KBM-7 (cell line): ENCODE measurements around the gene FRMD1.

ENCODE experiments used
- DNase-seq: peaks from one replicate; pipeline ENCODE4 v3.0.0-alpha.2; 2015
- in situ Hi-C: fragments of 300-500 bp; cut with MboI; formaldehyde crosslinking; loops from 2 replicates; pipeline ENCODE4 v1.14.3; 2020; ENCODE audit warnings: low sequenced_read_pairs, low pct_unique_long_range_greater_than_20kb, mixed read lengths

Gene FRMD1

GRCh38 chr6:168078943-168079405, at the start of gene FRMD1:
Gene FRMD1 (minus strand): TSS chr6:168079212. CDS start chr6:168079094, 118 bp downstream.
- no peak for DNase-seq
- in situ Hi-C loops: no loop called here

GRCh38 chr6:168128006-168128630, 49.1 kb upstream of the FRMD1 start:
- no peak for DNase-seq
- in situ Hi-C loops: no loop called here

DNA sequence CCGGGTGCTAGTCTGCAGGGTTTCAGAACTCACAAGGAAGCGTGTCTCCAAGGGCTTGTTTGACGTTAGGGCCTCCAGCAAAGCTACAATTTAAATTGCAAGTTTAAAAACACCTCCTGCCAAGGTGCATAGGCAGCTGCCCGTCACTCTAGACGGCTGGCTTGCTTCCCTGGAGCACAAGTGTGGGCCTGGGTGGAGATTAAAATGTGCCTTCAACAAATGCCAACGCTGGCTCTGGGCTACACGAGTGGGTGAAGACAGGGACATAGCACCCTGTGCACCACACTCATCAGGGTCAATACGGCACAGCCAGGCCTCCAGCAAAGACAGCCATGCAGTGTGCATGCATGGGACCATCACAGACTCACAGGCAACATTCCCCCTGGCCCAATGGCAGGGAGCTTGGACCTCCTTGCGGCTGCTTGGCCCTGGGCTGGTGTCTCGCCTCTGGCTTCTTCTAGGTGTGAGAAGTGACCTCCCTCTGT, 48.4 kb upstream of the FRMD1 start:
- in situ Hi-C loops: no loop called here
- no peak for DNase-seq

DNA sequence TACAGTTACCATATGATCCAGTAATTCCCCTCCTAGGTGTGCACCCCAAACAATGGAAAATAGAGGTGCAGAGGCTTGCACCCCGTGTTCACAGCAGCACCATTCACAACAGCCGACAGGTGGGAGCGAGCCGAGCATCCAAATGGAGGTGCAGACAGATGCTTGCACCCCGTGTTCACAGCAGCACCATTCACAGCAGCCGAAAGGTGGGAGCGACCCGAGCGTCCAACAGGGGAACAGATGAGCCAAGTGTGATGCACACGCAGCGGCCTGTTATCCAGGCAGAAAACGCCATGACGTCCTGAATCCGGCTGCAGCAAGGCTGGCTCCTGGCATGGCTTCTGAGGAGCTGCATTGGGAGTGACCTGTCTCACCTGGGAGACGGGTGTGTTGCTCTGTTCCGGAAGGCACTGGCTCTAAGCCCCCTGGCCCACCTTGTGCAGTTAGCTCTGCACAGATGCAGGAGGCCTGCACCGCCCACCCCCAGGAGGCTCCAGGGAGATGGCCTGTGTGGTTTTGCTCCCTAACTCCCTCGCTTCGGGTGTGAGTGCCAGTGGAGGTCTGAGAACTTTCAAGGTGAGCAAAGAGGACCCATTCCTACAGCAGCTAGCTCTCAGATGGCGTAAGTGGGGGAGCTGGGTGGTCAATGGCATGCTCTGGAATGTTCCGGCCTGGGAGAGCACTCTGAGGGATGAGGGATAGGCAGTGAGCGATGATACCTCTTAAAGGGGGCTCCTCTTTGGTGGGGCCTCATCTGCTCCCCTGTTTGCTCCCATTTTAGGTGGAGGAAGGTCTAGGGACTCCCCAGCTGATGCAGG, 47.8 kb upstream of the FRMD1 start:
- no peak for DNase-seq
- in situ Hi-C loops: no loop called here

DNA sequence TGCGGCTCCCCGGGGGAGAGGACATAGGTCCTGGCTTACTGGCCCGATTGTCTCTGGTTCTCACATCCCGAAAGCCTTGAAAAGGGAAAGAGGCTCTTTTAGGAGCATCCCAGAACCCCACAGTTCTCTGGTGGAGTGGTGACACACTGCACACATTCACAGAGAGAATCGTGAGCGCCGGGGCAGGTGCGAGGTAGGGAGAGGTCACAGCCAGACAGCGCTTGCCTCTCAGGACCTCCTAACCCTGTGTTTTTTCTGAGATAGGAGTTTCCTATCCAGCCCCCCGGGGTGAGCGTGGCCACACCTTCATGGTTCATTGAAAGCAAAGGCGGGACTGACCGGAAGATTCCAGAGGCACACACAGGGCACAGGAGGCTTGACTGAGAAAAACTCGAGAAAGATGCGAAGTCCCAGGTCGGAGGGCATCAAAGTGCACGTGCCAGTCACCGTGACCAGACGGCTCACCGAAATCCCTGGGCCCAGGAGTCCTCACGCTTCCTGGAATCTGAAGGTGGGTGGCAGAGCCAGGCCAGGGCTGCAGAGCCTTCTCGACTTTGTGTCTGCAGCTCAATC, 46.5 kb upstream of the FRMD1 start:
- no peak for DNase-seq
- in situ Hi-C loops: no loop called here

GRCh38 chr6:168124921-168125320, 45.9 kb upstream of the FRMD1 start:
- in situ Hi-C loops: no loop called here
- no peak for DNase-seq

DNA sequence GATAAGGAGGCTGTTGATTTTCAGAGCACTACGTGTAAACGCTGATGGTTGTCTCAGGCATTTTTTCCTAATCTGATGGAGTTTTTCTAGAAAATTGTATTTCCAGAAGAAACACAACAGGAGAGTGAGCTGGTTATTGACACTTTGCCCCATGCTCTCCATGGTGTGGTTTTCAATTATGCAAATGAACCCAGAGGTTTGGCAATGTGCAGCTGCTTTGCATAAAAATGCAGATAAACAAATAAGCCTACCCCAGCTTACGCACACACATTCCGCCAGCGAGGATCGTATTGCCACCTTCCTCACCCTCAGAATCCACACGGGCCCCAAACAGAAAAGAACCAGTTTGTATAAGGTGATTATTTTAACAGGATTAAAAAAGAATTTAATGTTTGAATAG, 45.1 kb upstream of the FRMD1 start:
- DNase-seq: no peak
- in situ Hi-C loops: no loop called here

GRCh38 chr6:168123165-168123911, 44.3 kb upstream of the FRMD1 start:
- DNase-seq: no peak
- in situ Hi-C loops: no loop called here

GRCh38 chr6:168122521-168122920, 43.5 kb upstream of the FRMD1 start:
- no peak for DNase-seq

DNA sequence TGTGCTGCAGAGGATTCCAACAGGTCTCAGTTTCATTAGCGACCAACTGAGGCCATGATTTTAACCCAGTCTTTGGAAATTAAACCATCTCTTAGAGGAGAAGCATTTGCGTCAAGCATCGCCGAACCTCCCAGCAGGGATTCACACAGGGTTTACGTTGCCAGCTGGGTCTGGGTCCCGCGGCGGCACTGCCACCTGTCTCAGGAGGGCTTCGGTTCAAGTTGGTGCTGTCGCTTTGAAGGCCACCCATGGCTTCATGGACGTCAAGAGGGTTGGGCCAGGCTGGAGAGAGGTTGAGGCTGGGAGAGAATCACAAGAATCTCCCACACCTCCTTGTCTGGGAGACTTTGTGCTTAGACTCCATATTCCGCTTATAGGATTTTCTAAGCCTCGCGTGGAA, 43.0 kb upstream of the FRMD1 start:
- in situ Hi-C loops: no loop called here
- no peak for DNase-seq

More at GRCh38 chr6:168122521-168122920, 43.5 kb upstream of the FRMD1 start:
- in situ Hi-C loops: no loop called here

DNA sequence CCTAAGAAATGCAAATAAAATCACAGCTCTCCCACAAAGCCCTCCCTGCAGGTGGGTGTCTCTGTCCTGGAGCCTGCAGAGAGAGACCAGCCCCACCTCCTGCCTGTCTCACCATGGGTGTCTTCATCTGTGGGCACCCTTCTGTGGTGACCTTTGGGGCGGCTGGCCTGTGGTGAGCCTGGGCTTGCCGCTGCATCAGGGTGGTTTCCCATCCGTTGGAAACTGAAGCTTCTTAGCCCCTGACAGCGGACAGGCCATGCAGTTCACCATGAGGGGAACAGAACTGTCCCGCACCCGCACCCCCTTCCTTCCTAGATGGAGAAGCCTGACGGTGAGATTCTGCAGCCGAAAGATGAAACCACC, 42.3 kb upstream of the FRMD1 start:
- DNase-seq: no peak
- in situ Hi-C loops: no loop called here

GRCh38 chr6:168120390-168121302, 41.6 kb upstream of the FRMD1 start:
- no peak for DNase-seq
- in situ Hi-C loops: no loop called here

DNA sequence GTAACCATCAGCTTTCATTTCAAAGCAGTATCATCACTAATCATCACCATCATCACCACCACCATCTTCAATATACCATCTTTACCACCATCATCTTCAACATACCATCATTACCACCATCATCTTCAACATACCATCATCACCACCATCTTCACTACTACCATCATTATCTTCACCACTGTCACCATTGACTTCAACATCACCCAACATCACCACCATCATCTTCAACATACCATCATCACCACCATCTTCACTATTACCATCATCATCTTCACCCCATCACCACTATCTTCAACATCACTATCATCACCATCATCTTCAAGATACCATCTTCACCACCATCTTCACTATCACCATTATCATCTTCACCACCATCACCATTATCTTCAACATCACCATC, 40.5 kb upstream of the FRMD1 start:
- no peak for DNase-seq
- in situ Hi-C loops: no loop called here

DNA sequence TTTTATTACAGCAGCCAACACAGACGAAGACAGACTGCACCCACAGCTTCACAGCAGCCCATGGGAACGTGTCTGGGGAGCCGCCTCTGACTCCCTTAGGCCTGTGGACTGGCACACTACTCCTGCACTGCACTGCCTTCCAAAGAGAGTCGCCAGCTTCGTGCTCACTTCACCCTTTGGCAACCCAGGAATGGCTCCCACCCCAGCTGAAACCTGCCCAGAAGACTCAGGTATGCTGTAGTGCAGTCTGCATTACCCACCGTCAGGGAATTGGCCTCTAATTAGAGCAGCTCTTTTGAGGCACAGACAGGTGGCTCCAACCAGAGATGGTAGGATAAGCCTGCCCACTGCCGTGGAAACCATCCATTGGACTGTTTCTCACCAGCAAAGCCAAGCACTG, 39.9 kb upstream of the FRMD1 start:
- no peak for DNase-seq
- in situ Hi-C loops: no loop called here

DNA sequence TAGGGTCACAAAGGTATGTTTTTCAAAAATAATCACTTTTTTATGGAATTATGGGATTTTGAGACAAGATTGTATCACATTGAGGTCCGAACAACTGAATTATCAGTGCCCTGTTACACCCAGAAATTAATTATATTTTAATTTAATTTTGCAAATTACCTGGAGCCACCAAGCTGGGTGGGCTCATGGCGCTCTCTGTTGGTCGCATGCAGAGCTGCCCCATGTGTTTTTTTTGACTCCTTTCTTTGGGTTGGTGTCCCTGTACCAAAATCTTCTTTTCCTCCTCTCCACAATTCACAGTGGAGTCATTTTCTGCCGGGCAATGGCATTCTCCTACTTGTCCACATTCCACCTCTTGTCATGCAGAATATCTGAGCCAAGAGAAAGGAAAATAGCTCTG, 38.9 kb upstream of the FRMD1 start:
- in situ Hi-C loops: no loop called here
- DNase-seq: no peak

DNA sequence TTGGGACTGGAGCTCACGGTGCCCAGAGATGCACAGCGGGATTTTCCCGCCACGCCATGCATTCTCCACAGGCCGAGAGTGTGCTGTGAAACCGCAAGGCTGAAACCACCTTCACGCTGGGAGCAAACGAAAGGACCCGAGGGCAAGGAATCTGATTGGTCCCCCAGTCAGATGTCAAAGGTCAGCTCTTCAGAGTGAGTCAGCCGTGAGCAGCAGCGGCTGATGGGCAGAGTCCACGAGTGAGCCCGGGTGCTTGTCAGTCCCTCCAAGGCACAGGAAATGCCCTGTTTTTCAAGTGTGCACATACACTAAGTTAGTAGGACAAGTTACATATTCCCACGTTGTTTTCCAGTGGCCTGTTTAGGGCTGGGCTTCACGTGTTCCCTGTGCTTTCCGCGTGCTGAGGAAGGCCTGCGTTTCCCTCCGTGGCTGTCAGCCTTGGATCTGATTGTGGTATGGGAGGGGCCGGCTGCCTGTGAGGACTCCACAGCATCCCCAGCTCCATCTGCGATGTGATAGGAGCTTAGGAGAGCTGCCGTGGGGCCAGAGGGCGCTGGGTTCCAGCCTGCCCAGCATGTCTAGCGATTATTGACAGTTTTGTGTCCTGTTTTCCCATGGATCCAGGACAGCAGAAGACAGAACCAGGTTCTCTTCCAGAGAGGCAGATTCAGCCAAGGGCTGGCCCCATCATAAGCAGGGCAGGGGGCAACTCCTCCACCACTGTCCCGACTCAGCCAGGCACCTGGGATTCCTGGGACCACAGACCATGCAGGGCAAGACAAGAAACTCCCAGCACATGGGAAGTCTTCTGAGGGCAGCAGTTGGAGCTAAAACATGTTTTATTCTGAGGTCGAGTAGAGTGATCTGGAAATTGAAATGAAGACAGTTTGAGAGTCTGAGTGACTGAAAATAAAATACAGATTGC, 38.2 kb upstream of the FRMD1 start:
- in situ Hi-C loops: no loop called here
- DNase-seq: no peak

GRCh38 chr6:168116438-168116974, 37.5 kb upstream of the FRMD1 start:
- no peak for DNase-seq
- in situ Hi-C loops: no loop called here
